NCI-H345 treated with DMSO at 0.1 percent for 48 hours (cell line): ENCODE measurements around the gene PRRC2B.
"Not testable (repeated sequence)": the region's sequence is repeated elsewhere in the genome, so short reads cannot be mapped to it uniquely, and the experiment has no call there.

ENCODE experiments used
- DNase-seq: peaks from one replicate; lab custom pipeline; 2025; ENCODE audit not compliant: unreplicated experiment; lab: John Stamatoyannopoulos, UW

Gene PRRC2B

GRCh38 chr9:131530920-131531832 is 137.3 kb downstream of the PRRC2B start, which contains the start of gene UCK1:
Gene UCK1 (minus strand): TSS chr9:131531263. CDS start chr9:131531174, 89 bp downstream.
- peak; percentile 60 for DNase-seq

- peak; percentile 89 for DNase-seq
These were observed 140.9 kb downstream of the PRRC2B start for GRCh38 chr9:131534721-131535237.

GRCh38 chr9:131537946-131538345 is 144.1 kb downstream of the PRRC2B start:
- DNase-seq = no peak

- DNase-seq = no peak
These were observed 145.5 kb downstream of the PRRC2B start for GRCh38 chr9:131539223-131539923.

- no peak for DNase-seq
These were observed 149.3 kb downstream of the PRRC2B start for GRCh38 chr9:131543141-131543540.

- DNase-seq = no peak
These were observed 151.3 kb downstream of the PRRC2B start, which contains the start of gene PRRT1B for GRCh38 chr9:131545003-131545785. Gene PRRT1B (plus strand): TSS chr9:131545523. CDS start chr9:131545616, 93 bp downstream.

- DNase-seq = no peak
These were observed 152.0 kb downstream of the PRRC2B start for GRCh38 chr9:131545786-131546335.

- DNase-seq = no peak
These were observed 152.6 kb downstream of the PRRC2B start for GRCh38 chr9:131546336-131547084.

GRCh38 chr9:131549186-131549585 is 155.3 kb downstream of the PRRC2B start:
- not testable (repeated sequence) for DNase-seq
